ENCODE measurements around the gene RB1.
"Not testable (repeated sequence)": the region's sequence is repeated elsewhere in the genome, so short reads cannot be mapped to it uniquely, and the experiment has no call there.

The RB1 gene

GRCh38 chr13:48448959-48449614, 145.5 kb downstream of the RB1 start:
- no peak for DNase-seq
- peaks cover 17% of the 10 kb centered on the region for H3K9me3 Mint-ChIP-seq
- peaks cover 46% of the 10 kb centered on the region for H3K36me3 Mint-ChIP-seq (ENCODE audit: low read depth)
- no peak overlapping the region for H3K4me3 Mint-ChIP-seq
- H3K27ac Mint-ChIP-seq = no peak overlapping the region
- peaks cover 33% of the 10 kb centered on the region for H3K4me1 Mint-ChIP-seq (ENCODE audit: low read depth)
- no peaks in the 10 kb centered on the region for H3K27me3 Mint-ChIP-seq

DNA sequence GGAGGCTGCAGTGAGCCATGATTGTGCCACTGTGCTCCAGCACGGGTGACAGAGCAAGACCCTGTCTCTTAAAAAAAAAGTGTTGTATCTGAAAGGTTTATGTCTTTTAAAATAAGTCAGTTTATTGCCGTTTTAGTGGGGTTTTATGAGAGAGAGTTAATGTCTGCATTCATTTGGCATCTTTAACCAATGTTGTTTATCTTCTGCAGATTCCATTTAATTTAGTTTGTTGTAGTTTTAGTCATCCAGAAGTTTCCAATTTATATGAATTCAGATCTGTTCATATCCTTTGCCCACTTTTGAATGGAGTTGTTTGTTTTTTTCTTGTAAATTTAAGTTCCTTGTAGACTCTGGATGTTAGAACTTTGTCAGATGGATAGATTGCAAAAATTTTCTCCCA, 146.1 kb downstream of the RB1 start:
- H3K27me3 Mint-ChIP-seq = no peaks in the 10 kb centered on the region
- H3K4me3 Mint-ChIP-seq = no peak overlapping the region
- DNase-seq = no peak
- H3K4me1 Mint-ChIP-seq (ENCODE audit: low read depth) = peaks cover 27% of the 10 kb centered on the region
- H3K9me3 Mint-ChIP-seq = peaks cover 17% of the 10 kb centered on the region
- H3K27ac Mint-ChIP-seq = no peak overlapping the region
- H3K36me3 Mint-ChIP-seq (ENCODE audit: low read depth) = peaks cover 42% of the 10 kb centered on the region

GRCh38 chr13:48451196-48451595, 147.6 kb downstream of the RB1 start:
- not testable (repeated sequence) for H3K27ac Mint-ChIP-seq, H3K27me3 Mint-ChIP-seq, DNase-seq, H3K4me3 Mint-ChIP-seq
- Mint-ChIP-seq H3K4me1 (ENCODE audit: low read depth) (peaks cover 27% of the 10 kb centered on the region), H3K9me3 (peaks cover 17% of the 10 kb centered on the region), H3K36me3 (ENCODE audit: low read depth) (peaks cover 55% of the 10 kb centered on the region)

DNA sequence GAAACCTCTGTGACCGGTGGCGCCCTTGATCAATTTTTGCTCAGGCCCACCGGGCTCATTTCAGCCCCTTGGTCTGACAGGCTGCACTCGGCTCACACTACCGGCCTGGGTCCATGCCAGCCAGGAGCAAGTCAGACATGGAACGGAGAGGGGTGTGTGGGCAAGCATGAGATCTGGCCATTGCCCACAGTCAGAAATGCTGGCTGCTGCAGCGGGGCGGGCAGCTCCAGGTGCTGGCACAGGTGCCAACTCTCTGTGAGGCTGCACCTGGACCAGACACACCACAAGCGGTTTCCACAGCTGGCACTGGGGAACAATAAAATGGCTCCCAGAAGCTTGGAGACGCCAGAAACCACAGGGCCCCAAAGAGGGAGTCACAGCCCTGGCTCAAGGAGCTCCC, 153.0 kb downstream of the RB1 start:
- peaks cover 5% of the 10 kb centered on the region for H3K4me1 Mint-ChIP-seq (ENCODE audit: low read depth)
- H3K4me3 Mint-ChIP-seq = no peak overlapping the region
- no peaks in the 10 kb centered on the region for H3K27me3 Mint-ChIP-seq
- no peak for DNase-seq
- peaks cover 6% of the 10 kb centered on the region for H3K9me3 Mint-ChIP-seq
- H3K27ac Mint-ChIP-seq = no peak overlapping the region
- H3K36me3 Mint-ChIP-seq (ENCODE audit: low read depth) = peaks cover 82% of the 10 kb centered on the region

- Mint-ChIP-seq H3K27me3 (no peaks in the 10 kb centered on the region), H3K27ac (no peak overlapping the region), H3K4me1 (ENCODE audit: low read depth) (peaks cover 7% of the 10 kb centered on the region), H3K36me3 (ENCODE audit: low read depth) (peaks cover 80% of the 10 kb centered on the region), H3K9me3 (no peaks in the 10 kb centered on the region), H3K4me3 (no peak overlapping the region)
- DNase-seq = no peak
These were observed 154.2 kb downstream of the RB1 start for GRCh38 chr13:48457578-48458242.

DNA sequence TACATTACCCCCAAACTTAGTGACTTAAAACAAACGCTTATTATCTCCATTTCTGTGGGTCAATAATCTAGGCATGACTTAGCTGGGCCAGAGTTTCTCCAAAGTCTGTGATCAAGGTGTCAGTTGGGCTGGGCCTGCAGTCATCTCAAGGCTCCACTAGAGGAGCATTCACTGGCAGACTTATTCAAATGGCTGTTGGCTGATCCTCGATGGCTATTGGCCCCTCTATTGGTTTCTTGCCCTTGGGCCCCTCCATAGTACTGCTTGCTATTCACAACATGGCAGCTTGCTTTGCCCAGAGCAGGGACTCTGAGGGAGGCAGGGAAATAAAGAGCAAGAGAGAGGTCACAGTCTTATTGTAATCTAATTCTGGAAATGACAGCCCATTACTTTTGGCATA, 171.7 kb downstream of the RB1 start:
- H3K27ac Mint-ChIP-seq = no peak overlapping the region
- DNase-seq = no peak
- peaks cover 62% of the 10 kb centered on the region for H3K36me3 Mint-ChIP-seq (ENCODE audit: low read depth)
- no peaks in the 10 kb centered on the region for H3K4me1 Mint-ChIP-seq (ENCODE audit: low read depth)
- H3K27me3 Mint-ChIP-seq = no peaks in the 10 kb centered on the region
- no peak overlapping the region for H3K4me3 Mint-ChIP-seq
- no peaks in the 10 kb centered on the region for H3K9me3 Mint-ChIP-seq

GRCh38 chr13:48476215-48476614, 172.7 kb downstream of the RB1 start:
- no peak overlapping the region for H3K4me3 Mint-ChIP-seq
- peaks cover 67% of the 10 kb centered on the region for H3K36me3 Mint-ChIP-seq (ENCODE audit: low read depth)
- no peaks in the 10 kb centered on the region for H3K9me3 Mint-ChIP-seq
- DNase-seq = no peak
- H3K27me3 Mint-ChIP-seq = no peaks in the 10 kb centered on the region
- no peak overlapping the region for H3K27ac Mint-ChIP-seq
- no peaks in the 10 kb centered on the region for H3K4me1 Mint-ChIP-seq (ENCODE audit: low read depth)

GRCh38 chr13:48476686-48477085, 173.1 kb downstream of the RB1 start:
- no peak overlapping the region for H3K27ac Mint-ChIP-seq
- no peak for DNase-seq
- H3K36me3 Mint-ChIP-seq (ENCODE audit: low read depth) = peaks cover 68% of the 10 kb centered on the region
- H3K27me3 Mint-ChIP-seq = no peaks in the 10 kb centered on the region
- H3K4me1 Mint-ChIP-seq (ENCODE audit: low read depth) = no peaks in the 10 kb centered on the region
- H3K9me3 Mint-ChIP-seq = no peaks in the 10 kb centered on the region
- no peak overlapping the region for H3K4me3 Mint-ChIP-seq

GRCh38 chr13:48477191-48477855, 173.8 kb downstream of the RB1 start:
- no peaks in the 10 kb centered on the region for H3K9me3 Mint-ChIP-seq
- H3K4me1 Mint-ChIP-seq (ENCODE audit: low read depth) = no peaks in the 10 kb centered on the region
- DNase-seq = no peak
- H3K4me3 Mint-ChIP-seq = no peak overlapping the region
- peaks cover 63% of the 10 kb centered on the region for H3K36me3 Mint-ChIP-seq (ENCODE audit: low read depth)
- no peaks in the 10 kb centered on the region for H3K27me3 Mint-ChIP-seq
- no peak overlapping the region for H3K27ac Mint-ChIP-seq

- Mint-ChIP-seq H3K36me3 (ENCODE audit: low read depth) (peaks cover 64% of the 10 kb centered on the region), H3K9me3 (no peaks in the 10 kb centered on the region), H3K4me3 (no peak overlapping the region), H3K27ac (no peak overlapping the region), H3K4me1 (ENCODE audit: low read depth) (no peaks in the 10 kb centered on the region), H3K27me3 (no peaks in the 10 kb centered on the region)
- DNase-seq = no peak
These were observed 174.8 kb downstream of the RB1 start for GRCh38 chr13:48478391-48478790.

DNA sequence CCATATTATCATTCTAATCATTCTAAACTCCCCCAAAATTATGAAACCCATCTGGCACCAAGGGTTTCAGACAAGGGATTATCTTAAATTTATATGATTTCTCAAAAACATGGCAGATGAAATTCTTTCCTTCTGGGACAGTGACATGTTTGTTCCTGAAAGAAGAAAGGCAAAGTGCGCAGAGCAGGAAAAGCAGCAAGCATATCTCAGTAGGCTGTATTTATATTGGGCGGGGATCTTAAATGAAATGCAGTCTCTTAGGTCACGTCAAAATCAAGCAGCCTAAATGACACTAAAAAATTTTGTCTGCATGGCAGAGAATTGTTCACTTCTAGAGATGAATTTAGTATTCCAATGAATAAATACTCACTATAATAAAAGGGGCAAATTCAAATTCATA, 180.0 kb downstream of the RB1 start:
- Mint-ChIP-seq H3K36me3 (ENCODE audit: low read depth) (peaks cover 53% of the 10 kb centered on the region), H3K4me3 (no peak overlapping the region), H3K4me1 (ENCODE audit: low read depth) (peaks cover 16% of the 10 kb centered on the region), H3K27me3 (no peaks in the 10 kb centered on the region), H3K27ac (no peak overlapping the region), H3K9me3 (peaks cover 3% of the 10 kb centered on the region)
- DNase-seq = no peak

GRCh38 chr13:48485432-48485831, 181.9 kb downstream of the RB1 start:
- H3K27ac Mint-ChIP-seq = no peak overlapping the region
- no peak for DNase-seq
- peaks cover 47% of the 10 kb centered on the region for H3K36me3 Mint-ChIP-seq (ENCODE audit: low read depth)
- H3K9me3 Mint-ChIP-seq = peaks cover 3% of the 10 kb centered on the region
- peaks cover 16% of the 10 kb centered on the region for H3K4me1 Mint-ChIP-seq (ENCODE audit: low read depth)
- H3K4me3 Mint-ChIP-seq = no peak overlapping the region
- H3K27me3 Mint-ChIP-seq = no peaks in the 10 kb centered on the region

DNA sequence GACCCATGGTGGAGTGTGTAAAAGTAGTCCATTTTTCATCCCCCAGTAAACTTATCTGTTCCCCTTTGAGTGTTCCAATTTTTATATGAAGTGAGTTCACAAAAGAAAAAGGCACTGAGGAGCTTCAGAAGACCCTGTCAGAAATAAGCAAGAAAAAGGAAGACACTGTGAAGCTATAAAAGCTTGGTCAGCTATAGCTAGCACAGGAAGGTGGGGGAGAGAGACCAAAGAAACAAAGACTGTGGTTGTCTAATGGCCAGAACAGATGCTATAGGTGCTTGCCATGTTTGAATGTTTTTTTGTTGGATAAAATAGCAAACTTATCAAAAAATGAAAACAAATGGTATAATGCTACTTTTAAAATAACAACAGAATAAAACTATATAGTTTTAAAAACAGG, 182.8 kb downstream of the RB1 start:
- H3K27me3 Mint-ChIP-seq = no peaks in the 10 kb centered on the region
- DNase-seq = no peak
- no peak overlapping the region for H3K27ac Mint-ChIP-seq
- H3K4me1 Mint-ChIP-seq (ENCODE audit: low read depth) = peaks cover 16% of the 10 kb centered on the region
- H3K36me3 Mint-ChIP-seq (ENCODE audit: low read depth) = peaks cover 40% of the 10 kb centered on the region
- H3K4me3 Mint-ChIP-seq = no peak overlapping the region
- peaks cover 3% of the 10 kb centered on the region for H3K9me3 Mint-ChIP-seq

- Mint-ChIP-seq H3K27ac (no peak overlapping the region), H3K27me3 (no peaks in the 10 kb centered on the region), H3K36me3 (ENCODE audit: low read depth) (peaks cover 39% of the 10 kb centered on the region), H3K9me3 (peaks cover 3% of the 10 kb centered on the region), H3K4me1 (ENCODE audit: low read depth) (peaks cover 16% of the 10 kb centered on the region), H3K4me3 (no peak overlapping the region)
- DNase-seq = no peak
These were observed 183.3 kb downstream of the RB1 start for GRCh38 chr13:48486836-48487235.

DNA sequence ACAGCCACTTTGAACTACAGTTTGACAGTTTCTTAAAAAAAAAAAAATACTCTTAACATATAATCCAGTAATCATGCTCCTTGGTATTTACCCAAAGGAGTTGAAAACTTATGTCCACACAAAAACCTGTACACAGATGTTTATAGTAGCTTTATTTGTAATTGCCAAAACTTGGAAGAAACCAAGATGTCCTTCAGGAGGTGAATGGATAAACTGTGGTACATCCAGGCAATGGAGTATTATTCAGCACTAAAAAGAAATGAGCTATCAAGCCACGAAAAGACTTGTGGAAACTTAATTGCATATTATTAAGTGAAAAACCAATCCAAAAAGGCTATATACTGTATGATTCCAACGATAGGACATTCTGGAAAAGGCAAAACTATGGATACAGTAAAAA, 184.4 kb downstream of the RB1 start:
- Mint-ChIP-seq H3K4me3 (no peak overlapping the region), H3K36me3 (ENCODE audit: low read depth) (peaks cover 34% of the 10 kb centered on the region), H3K27me3 (no peaks in the 10 kb centered on the region), H3K9me3 (peaks cover 3% of the 10 kb centered on the region), H3K27ac (no peak overlapping the region), H3K4me1 (ENCODE audit: low read depth) (peaks cover 16% of the 10 kb centered on the region)
- no peak for DNase-seq

Data from activated T-cell treated with anti-CD3 and anti-CD28 coated beads, Interleukin-2, amount 50 U/mL, for 24 hours (primary cell).